Activated gamma-delta T cell treated with Interleukin-2 at 50 U/mL for 16 hours (primary cell): ENCODE results near the gene FGD5.

Experiments used
- DNase-seq: peaks from one replicate; pipeline ENCODE4 v3.0.0-alpha.2; 2020

FGD5 gene, protein sequence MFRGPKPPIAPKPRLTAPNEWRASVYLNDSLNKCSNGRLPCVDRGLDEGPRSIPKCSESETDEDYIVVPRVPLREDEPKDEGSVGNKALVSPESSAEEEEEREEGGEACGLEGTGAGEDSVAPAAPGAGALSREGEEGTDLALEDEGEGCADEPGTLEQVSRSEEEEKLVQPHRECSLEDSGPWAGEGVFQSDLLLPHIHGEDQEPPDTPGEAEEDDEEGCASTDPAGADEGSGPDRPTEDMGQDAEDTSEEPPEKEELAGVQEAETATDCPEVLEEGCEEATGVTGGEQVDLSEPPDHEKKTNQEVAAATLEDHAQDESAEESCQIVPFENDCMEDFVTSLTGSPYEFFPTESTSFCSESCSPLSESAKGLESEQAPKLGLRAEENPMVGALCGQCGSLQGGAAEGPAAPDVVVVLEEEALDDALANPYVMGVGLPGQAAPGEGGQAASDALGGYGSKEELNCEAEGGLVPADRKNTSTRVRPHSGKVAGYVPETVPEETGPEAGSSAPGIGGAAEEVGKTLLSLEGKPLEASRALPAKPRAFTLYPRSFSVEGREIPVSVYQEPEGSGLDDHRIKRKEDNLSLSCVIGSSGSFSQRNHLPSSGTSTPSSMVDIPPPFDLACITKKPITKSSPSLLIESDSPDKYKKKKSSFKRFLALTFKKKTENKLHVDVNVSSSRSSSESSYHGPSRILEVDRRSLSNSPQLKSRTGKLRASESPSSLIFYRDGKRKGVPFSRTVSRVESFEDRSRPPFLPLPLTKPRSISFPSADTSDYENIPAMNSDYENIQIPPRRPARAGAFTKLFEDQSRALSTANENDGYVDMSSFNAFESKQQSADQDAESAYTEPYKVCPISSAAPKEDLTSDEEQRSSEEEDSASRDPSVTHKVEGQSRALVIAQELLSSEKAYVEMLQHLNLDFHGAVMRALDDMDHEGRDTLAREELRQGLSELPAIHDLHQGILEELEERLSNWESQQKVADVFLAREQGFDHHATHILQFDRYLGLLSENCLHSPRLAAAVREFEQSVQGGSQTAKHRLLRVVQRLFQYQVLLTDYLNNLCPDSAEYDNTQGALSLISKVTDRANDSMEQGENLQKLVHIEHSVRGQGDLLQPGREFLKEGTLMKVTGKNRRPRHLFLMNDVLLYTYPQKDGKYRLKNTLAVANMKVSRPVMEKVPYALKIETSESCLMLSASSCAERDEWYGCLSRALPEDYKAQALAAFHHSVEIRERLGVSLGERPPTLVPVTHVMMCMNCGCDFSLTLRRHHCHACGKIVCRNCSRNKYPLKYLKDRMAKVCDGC (N-terminal part only)

DNA sequence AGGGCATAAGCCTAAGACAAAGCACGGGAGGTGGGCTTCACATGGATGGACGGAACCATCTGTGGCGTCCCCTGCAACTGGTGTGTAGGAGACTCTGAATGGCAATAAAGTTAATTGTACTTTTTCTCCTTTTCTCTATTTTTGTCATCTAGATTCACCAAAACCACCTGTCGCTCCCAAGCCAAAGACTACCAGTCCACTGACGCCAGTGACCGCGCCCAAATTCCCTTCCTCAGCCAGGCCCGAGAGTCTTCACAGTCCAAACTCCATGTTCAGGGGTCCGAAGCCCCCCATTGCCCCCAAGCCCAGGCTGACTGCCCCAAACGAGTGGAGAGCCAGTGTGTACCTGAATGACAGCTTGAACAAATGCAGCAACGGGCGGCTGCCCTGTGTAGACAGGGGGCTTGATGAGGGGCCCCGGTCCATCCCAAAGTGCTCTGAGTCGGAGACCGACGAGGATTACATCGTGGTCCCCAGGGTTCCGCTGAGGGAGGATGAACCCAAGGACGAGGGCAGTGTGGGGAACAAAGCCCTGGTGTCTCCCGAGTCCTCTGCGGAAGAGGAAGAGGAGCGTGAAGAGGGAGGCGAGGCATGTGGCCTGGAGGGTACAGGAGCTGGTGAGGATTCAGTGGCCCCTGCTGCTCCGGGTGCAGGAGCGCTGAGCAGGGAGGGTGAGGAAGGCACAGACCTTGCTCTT lies at the start of gene FGD5:
Gene FGD5, plus strand, starts transcription at position 159 of the 697 bp plus-strand sequence. Its CDS starts 110 bp downstream, at position 269.
- no peak for DNase-seq

DNA sequence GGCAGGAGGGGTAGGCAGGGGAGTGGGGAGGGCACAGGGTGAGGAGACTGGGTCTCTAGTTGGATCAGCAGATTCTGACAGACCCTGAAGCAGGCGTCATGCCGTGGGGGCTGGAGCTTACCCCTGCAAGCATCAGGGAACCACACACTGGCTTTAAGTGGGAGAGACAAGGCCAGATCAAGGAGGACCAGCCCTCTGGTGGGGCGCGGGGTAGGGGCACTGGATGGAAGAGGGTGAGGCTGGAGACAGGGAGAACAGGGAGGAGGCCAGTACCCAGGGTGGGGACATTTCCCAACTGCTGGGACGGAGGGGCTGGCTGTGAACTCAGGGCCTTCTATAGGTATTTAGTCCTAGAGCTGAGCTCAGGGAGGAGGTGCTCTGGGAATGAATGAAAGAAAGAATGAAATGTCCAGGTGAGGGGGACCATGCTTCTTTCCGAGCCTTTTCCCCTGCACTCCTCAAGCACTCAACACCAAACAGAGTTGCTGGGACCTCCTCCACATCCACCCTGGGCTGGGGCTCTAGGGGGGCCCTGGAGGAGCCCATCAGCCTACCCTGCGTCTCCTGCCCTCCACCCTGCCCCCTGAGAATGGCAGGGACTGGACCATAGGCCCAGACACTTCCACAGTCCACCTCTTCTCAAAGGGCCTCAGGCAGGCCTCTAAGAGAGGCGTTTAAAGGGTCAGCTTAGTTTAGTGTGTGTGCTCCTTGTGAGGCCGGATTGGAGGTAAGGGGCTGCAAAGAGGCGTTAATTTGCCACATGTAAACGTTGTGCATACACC lies 49.0 kb upstream of the FGD5 start:
- no peak for DNase-seq

DNA sequence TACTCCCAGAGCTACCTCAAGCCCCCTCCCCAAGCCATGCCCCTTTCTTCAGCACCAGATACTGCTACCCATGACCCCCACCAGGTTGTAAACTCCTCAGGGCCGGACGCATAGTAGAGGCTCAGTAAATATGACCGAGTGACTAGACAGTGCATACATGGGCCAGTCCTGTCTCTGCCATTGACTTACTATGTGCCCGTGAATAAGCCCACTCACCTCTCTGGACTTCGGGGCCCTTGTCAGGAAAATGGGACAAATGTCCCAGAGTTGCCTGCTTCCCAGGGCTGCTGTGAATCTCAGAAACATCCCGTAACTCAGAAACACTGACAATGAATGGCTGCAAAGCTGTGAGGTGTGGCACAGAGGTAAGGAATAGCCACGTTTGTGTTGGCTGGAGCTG lies 48.2 kb upstream of the FGD5 start:
- DNase-seq, result no peak

DNA sequence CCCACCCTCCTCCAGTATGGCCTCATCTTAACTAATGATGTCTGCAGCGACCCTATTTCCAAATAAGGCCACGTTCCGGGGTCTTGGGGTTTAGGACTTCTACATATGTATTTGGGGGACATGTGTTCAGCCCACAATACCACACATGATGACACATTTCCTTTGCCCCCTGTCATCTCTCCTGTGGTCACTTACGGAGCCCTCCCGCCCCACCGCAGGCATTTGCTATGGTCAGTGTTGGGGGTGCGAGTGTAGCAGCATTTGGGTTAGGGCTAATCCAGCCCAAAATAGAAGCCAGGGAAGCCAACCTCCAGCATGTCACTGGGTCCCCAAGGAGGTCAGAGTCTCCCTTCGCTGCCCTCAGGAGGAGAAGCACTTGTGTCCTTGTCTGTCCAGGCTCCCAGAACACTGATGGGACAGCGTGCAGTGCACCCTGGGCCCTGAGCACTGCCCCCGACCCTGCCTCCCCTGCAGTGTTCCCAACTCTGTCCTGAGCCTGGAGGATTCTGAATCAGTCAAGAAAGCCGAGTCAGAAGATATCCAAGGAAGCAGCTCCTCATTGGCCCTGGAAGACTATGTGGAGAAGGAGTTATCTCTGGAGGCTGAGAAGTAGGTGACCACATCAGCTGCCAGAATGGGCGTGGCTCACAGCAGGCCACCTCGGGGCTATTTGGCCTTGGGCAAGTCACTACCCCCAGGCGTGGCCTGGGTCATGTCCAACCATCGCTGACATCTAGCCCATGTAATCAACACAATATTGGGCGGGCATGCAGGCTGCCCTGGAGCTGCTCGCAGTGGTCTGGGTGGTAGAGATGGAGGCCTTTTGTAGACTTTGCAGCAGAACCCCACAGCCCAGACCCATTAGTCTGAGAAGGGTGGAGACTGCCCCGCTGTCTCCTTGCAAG lies 46.9 kb upstream of the FGD5 start:
- DNase-seq, result no peak

DNA sequence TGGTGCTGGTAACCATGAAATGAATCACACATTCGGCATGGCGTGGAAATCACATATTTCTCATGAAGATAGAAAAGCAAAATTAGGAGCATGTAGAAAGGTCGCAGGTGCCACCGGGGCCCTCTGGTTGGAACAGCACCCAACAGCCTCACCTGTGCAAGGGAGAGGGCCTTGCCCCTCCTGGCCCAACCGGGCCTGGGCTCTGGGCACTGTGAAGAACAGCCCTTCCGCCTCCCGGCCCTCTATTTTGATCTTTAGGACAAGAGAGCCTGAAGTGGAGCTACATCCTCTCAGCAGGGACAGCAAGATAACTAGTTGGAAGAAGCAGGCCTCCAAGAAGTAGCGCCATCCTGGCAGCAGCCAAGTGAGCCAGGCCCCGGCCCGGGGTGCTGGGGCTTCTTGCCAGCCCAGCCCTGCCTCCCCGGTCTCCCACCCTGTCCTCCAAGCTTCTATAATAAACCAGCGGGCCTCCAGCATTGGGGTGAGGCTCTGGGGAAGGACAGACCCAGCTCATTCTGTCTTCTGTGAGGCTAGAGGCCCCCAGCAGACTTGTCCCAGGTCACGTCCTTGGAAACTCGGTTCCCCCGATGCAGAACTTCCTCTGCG lies 46.1 kb upstream of the FGD5 start:
- DNase-seq, result no peak

DNA sequence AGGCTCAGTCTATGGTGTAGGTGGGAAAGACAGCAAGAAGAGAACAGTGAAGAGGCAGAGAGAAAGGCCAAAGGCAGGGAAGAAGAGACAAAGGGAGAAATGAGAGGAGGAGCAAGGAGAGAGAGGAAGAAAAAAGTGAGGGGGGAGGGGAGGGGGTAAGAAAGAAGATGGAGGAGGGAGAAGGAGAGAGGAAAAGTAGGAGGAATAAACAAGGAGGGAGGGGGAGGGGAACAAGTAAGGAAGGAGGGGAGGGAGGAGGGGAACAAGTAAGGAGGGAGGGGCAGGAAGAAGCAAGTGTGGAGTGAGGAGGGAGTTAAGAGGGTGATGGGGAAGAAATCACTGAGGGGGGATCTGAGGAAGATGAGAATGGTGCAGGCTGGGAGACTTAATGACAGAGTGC lies 45.5 kb upstream of the FGD5 start:
- DNase-seq, result no peak

DNA sequence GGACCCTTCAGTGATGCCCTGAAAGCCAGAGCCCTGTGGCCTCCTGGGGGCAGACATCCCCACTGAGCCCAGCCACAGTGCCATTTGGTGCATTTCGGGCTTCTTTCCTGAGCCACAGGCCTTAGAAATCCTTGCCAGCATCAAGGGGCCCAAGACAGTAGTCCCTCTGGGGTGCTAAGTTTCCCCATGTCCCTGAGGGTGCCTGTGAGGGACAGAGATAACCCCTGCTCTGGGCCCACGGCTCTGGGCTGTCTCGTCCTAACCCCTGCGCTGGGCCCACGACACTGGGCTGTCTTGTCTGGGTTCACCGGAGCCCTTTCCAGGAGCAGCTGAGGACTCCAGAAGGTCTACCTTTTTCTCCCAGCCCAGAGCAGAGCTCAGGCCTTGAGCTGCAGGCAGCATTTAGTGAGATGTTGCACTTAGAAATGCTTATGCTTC lies 45.1 kb upstream of the FGD5 start:
- DNase-seq, result no peak

DNA sequence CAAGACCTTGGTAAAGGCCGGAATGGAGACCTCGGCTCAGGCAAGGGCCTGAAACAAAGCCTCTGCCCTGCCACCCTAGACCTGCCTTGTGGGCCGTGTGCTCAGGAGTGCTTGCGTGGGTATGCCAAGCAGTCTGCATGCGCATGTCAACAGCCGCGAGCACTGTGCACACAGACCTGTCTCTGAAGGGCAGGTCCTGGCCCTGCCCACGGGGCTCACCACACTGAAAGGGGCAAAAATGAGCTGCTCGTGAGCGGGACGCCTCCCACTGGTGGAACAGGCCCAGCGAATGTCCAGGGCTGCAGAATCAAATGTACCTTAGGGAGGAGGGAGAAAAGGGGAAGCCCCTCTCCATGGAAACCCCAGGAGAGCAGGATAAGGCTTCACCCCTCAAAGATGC lies 44.3 kb upstream of the FGD5 start:
- no peak for DNase-seq

DNA sequence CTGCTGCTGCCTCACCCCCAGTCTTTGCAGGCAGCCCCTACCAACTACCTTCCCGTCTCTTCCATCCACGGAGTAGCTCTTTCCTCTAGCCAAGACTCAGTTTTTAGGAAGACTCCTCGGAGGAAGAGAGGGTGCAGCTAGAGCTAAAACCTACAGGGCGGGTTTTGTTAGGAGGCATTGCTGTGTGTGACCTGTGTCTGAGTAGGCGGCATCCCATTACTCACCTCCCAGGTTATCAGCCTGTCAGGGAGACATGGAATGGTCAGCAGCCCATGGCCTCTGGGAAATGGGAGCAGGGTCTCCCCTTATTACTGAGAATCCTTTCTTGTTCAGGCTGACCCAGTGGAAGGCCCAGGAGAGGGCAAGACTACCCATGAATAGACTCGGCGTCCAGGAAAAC lies 43.8 kb upstream of the FGD5 start:
- DNase-seq, result no peak

DNA sequence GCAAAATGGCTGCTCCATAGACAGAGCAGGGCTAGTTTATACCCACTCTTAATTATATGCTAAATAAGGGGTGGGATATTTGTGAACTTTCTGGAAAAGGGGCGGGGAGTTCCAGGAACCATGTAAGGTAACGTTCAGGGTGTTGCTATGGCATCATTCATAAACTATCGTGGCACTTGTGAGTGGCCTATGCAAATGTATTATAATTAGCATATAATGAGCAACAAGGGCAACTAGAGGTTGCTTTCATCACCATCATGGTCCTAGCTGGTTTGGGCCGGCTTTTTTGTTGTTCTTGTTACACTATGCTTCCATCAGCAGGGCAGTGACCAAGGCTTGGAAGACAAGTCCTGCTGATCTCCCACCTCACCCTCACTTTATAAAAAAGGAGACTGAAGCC lies 43.2 kb upstream of the FGD5 start:
- no peak for DNase-seq

DNA sequence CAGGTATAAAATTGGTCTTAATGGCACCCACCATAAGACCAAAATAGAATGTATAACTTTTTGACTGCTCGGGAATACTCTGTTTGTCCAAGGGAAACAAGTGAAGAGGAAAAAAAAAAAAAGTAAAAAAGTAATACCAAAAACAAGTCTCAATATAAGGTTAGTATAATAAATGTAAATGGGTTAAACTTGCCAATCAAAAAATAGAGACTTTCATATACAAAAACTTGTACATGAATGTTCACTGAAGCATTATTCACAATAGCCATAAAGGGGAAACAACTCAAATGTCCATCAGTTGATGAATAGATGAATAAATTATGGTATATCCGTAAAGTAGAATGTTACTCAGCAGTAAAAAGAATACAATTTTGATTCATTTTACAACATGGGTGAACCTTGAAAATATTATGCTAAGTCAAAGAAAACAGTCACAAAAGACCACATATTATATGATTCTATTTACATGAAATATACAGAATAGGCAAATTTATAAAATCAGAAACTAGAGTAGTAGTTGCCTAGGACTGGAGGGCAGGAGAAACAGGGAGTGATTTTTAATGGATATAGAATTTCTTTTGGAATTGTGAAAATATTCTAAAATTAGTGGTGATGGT lies 39.6 kb upstream of the FGD5 start:
- DNase-seq, result no peak

DNA sequence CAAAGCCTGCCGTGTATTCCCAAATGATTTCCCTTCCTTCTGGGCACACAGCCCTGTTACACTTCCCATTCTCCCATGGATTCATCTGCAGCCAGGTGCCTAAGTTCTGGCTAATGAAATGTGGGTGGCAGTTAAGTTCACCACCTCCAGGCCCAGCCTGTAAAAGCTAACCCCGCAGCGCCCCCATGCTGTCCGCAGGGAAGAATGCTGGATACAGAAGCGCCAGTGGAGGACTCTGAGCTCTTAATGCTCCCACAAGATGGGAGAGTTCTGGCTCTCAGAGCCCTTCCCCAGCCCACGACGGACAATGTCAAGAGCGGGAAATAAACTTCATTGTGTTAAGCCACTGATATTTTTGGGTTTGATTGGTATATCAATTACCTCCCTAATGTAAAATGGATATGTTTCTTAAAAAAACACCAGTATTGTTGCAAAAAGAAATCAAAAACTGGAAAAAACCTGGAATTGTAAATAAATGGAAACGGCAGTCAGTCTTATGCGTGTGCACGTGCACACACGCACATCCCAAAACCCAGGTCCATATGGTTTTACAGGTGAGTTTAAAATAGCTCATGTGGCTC lies 37.7 kb upstream of the FGD5 start:
- no peak for DNase-seq

DNA sequence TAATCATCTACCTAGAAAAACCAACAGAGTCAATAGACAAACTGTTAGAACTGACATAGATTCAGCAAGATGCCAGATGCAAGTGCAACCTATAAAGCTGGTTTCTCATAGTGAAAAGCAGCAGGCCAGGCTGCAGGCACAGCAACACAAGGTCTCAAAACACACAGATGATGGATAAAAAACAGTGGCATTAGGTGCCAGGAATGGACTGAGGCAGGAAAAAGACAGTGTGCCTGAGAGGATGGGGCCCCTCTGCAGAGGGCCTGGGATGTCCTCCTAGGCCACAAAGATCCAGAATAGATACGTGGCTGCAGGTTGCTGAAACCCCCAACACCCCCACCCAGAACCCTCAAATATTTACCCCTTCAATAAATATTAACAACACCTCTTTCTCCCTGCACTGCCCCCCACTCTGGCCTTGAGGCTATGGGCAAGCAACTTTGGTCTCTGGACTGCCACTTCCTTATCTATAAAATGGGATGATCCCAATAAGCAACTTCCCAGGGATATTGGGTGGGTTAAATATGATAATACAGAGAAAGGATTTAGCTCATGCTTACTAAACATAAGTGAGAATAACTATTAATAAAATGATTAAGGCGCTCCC lies 35.2 kb upstream of the FGD5 start:
- no peak for DNase-seq

DNA sequence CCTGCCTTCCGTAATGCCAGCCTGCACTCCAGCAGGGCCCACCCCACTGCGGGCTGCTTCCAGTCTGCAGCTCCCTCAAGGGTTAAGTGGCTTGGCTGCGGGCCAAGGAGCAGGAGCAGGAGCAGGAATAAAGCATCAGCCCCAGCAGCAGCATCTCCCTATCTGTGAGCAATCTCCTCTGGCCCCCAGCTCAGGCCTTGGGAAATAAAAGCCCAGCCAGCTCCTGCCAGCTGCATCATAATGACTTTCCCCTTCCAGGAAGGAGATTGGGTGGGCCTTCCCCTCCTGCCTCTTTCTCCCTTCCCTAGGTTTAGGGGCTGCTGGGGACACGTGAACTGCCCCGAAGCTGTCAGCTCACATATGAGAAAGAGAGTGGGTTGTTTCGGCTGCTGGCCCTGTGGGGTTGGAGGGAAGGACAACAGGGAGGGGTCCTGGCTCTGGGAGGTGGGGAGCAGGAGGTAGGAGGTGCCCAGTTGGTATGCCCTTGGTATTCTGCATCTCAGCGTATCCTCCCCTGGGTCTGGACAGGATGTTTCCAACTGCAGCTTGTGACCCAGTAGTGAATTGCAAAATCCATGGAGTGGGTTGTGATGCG lies 34.6 kb upstream of the FGD5 start:
- DNase-seq, result no peak

DNA sequence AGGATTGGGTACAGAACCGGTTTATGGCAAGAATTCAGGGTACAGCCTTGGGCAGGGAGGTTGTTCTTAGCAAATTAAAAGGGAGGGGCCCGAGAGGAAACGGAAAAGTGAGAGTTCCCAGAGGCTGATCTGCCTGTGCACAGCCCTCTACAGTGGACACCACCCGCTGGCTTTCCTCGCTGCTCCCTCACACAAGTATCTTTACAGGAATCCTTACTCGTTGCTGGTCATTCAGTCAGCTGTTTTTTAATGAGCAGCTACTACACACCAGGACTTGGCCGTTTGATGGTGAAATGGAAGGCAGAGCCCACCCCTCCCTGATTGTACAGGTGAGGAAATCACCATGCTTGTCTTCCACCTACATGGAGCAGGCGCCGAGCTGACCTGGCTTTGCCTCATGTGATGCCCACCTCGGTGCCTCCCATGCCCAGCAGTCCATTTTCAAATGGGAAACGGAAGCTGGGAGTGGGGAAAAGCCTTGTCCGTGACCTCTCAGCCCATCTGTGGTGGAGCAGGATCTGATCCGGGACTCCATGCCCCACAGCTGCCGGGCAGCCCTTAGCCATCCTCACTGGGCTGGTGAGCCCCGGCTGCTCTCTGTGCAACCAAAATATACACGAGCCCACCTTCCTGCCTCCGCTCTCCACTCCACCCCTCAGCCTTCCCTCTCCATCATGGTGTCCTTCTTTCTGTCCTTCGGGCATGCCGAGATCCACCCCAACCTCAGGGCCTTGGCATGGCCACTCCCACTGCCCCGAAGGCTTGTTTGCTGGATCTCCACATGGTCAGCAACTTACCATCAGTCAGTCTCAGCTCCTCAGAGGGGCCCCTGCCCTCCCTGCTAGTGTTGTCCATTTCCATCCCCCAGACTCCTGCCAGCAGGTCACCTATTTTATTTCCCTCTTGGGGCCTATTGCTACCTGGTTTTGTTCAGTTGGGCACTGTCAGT lies 33.3 kb upstream of the FGD5 start:
- no peak for DNase-seq

DNA sequence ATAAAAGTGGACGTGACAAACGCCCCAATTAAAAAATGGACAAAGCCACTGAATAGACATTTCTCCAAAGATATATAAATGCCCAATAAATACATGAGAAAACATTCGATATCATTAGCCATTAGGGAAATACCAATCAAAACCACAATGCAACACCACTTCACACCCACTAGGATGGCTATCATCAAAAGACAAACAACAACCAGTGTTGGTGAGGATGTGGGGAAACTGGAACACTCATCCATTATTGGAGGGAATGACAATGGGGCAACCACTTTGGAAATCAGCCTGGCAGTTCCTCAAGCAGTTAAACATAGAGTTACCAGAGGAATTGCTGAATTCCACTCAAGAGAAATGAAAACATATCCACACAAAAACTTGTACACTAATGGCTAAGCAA lies 32.4 kb upstream of the FGD5 start:
- no peak for DNase-seq

DNA sequence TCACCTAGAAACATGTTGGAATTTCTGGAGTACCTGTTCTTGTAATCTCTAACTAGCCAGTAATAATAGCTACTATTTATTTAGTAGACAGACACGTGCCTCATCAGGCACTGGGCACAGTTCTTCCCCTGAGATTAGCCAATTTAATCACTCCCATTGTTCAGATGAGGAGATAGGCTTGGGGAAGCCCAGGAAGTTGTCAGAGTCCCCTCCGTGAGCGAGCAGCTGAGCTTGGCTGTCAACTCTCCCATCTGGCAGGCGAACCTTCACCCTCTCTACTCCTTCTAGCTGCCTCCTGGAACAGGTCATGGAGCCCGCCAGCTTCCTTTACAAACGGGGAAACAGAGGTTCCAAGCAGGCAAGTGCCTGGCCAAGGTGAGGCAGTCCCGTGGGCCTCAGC lies 31.1 kb upstream of the FGD5 start:
- no peak for DNase-seq
